SK-N-DZ (cell line): ENCODE results near the gene LGALS3BP.

Source experiments
- DNase-seq: peaks from one replicate; pipeline ENCODE4 v3.0.0-alpha.2; 2015; ENCODE audit warnings: low spot score

Gene LGALS3BP

GRCh38 chr17:79017546-79018369 lies 38.0 kb upstream of the LGALS3BP start:
- no peak for DNase-seq

GRCh38 chr17:79014158-79014758 lies 34.5 kb upstream of the LGALS3BP start:
- DNase-seq = no peak

GRCh38 chr17:79012563-79013134 lies 32.9 kb upstream of the LGALS3BP start:
- DNase-seq = no peak

- DNase-seq = no peak
Observed at GRCh38 chr17:79011451-79012147, 31.9 kb upstream of the LGALS3BP start.

- no peak for DNase-seq
Observed at GRCh38 chr17:79010304-79010646, 30.6 kb upstream of the LGALS3BP start.

GRCh38 chr17:79009397-79010303 lies 29.9 kb upstream of the LGALS3BP start, which contains the start of gene CANT1:
Gene CANT1, minus strand, starts transcription at chr17:79009764. Its CDS starts 12,142 bp downstream, at chr17:78997622.
- DNase-seq = peak; percentile 94

- no peak for DNase-seq
Observed at GRCh38 chr17:79008666-79009387, 29.1 kb upstream of the LGALS3BP start.

GRCh38 chr17:79007504-79008381 lies 28.0 kb upstream of the LGALS3BP start:
- DNase-seq = no peak

GRCh38 chr17:79006794-79007503 lies 27.2 kb upstream of the LGALS3BP start:
- DNase-seq = no peak

GRCh38 chr17:79006046-79006445 lies 26.3 kb upstream of the LGALS3BP start:
- no peak for DNase-seq

- no peak for DNase-seq
Observed at GRCh38 chr17:79005063-79005861, 25.5 kb upstream of the LGALS3BP start.

GRCh38 chr17:79003661-79004411 lies 24.1 kb upstream of the LGALS3BP start:
- no peak for DNase-seq

- no peak for DNase-seq
Observed at GRCh38 chr17:79002796-79003593, 23.3 kb upstream of the LGALS3BP start.

- DNase-seq = no peak
Observed at GRCh38 chr17:79002291-79002690, 22.6 kb upstream of the LGALS3BP start.

GRCh38 chr17:79001190-79002020 lies 21.7 kb upstream of the LGALS3BP start:
- no peak for DNase-seq
